ENCODE measurements around the gene KLF1.

DNA sequence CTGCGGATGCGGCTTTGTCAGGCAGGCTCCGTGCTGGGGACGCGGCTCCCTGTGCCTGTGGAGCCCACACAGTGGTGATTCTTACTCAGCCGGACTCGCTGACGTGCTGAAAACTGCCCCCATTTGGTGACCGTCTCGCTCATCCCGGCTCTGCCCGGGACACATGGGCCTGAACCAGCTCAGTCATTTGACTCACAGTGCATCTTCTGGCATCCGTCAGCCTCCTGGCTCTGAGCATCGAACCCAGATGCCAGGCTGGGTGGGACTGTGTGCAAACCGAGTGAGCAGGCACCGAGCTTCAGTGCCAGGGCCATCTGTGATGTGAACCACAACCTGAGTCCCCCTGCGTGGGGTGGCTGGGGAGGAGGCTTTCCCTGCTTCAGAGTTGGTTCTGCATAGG, 9.5 kb upstream of the KLF1 start:
- no peak for TF ChIP-seq POLR2A (IDR thresholded peaks at IDR 0.05)
- TF ChIP-seq, protein P1, sequence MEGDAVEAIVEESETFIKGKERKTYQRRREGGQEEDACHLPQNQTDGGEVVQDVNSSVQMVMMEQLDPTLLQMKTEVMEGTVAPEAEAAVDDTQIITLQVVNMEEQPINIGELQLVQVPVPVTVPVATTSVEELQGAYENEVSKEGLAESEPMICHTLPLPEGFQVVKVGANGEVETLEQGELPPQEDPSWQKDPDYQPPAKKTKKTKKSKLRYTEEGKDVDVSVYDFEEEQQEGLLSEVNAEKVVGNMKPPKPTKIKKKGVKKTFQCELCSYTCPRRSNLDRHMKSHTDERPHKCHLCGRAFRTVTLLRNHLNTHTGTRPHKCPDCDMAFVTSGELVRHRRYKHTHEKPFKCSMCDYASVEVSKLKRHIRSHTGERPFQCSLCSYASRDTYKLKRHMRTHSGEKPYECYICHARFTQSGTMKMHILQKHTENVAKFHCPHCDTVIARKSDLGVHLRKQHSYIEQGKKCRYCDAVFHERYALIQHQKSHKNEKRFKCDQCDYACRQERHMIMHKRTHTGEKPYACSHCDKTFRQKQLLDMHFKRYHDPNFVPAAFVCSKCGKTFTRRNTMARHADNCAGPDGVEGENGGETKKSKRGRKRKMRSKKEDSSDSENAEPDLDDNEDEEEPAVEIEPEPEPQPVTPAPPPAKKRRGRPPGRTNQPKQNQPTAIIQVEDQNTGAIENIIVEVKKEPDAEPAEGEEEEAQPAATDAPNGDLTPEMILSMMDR (IDR thresholded peaks at IDR 0.05), result no peak

Measured in suprapubic skin (tissue), 3 donors.